ENCODE data around the gene PIK3R6.

PIK3R6 gene

DNA sequence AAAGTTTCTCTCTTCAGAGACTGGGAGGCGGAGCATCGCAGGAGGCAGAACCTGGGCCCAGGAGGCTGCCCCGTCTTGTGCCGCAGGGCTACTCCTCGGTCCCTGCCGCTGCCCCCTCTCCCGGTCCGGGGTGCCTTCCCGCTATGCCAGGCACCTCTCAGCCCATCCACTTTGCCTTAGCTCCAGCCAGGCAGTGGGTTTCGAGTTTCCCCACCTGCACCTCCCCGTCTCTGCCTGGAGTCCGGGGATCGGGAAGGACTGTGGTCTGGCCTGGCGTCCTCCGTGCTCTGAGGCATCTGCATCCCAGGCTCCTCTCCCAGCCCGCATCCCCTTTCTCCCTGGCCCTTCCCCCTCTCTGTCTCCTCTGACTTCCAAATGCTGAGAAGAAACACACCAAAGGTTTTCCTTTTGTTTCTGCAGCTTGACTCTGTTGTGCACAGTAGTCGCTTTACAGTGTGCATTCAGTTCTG is 26.8 kb upstream of the PIK3R6 start:
- no peak for DNase-seq (ENCODE audit: low read depth in 1 of 2, low spot score in 1 of 2)

DNA sequence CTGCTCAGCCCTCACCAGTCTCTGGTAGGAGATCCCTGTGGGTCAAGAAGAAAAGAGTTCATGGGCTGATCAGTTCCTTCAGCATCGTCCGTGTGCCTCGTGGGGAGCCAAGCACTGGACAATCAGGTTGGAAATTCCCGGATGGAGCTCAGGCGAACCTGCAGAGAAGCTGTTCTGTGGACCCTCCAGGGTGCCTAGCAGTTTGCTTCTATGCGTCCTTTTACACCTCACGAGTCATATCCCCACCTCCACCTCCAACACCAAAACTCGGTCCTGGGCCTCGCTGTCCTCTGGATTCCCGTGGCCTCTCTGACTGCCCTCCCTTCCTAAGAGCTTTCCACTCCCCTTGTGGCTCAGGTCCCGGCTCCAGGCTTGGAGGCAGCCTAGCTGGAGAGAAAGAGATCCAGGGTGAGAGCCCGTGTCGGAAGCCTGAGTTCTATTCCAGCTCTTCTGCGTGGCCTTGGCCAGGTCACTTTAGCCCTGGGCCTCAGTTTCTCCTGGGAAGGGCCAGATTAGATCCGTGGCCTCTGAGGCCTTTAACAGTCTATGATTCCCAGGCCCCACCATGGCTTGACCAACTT is 26.2 kb upstream of the PIK3R6 start:
- no peak for DNase-seq (ENCODE audit: low read depth in 1 of 2, low spot score in 1 of 2)

DNA sequence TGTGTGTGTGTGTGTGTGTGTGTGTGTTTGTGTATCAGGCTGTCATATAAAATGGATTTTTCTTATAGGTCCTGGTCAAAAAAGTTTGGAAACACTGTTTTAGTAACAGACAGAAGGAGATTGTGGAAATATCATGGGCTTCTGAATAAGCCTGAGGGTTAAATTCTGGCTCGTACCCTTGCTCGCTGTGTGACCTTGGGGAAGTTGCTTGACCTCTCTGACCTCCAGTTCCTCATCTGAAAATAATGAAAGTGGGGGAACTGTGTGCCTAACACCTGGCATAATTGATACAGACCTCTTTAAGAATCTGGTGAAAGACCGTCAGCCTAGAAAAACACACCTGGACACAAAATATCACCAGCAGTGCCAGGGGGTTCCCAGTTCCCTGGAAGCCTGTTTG is 25.6 kb upstream of the PIK3R6 start:
- no peak for DNase-seq (ENCODE audit: low read depth in 1 of 2, low spot score in 1 of 2)

DNA sequence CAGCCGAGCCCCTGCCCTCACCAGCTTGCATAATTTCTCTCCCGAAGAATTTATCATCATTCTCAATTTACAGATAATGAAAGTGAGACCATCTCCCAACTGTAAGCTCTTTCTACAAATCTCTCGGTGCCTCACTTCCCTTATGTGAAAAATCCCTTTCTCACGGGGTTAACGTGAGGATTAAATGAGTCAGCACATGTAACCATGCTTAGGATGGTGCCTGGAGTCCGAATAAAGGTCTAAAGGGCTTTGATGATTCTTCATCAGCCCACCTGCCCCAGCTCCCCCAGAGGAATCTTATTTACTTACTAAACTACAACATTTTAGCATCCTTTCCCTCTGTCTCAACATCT is 24.8 kb upstream of the PIK3R6 start:
- no peak for DNase-seq (ENCODE audit: low read depth in 1 of 2, low spot score in 1 of 2)

DNA sequence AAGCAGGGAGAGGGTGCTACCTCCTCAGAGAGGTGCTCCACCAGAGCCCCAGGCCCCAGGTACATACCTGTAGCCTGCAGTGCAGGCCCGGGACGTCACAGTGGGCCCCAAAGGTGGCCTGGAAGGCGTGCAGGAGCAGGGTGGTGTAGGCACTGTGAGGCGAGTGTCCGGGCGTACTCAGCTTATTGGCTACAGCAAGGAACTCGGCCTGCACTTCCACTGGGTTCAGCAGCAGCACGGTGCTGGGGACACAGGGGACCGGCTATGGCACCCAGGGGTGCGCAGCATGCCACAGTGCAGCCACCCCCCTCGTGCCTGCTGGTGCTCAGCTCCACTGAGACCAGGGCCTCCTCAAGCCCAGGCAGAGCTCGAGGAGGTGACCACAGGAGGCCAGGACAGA is 23.2 kb upstream of the PIK3R6 start:
- DNase-seq (ENCODE audit: low read depth in 1 of 2, low spot score in 1 of 2) = no peak

DNA sequence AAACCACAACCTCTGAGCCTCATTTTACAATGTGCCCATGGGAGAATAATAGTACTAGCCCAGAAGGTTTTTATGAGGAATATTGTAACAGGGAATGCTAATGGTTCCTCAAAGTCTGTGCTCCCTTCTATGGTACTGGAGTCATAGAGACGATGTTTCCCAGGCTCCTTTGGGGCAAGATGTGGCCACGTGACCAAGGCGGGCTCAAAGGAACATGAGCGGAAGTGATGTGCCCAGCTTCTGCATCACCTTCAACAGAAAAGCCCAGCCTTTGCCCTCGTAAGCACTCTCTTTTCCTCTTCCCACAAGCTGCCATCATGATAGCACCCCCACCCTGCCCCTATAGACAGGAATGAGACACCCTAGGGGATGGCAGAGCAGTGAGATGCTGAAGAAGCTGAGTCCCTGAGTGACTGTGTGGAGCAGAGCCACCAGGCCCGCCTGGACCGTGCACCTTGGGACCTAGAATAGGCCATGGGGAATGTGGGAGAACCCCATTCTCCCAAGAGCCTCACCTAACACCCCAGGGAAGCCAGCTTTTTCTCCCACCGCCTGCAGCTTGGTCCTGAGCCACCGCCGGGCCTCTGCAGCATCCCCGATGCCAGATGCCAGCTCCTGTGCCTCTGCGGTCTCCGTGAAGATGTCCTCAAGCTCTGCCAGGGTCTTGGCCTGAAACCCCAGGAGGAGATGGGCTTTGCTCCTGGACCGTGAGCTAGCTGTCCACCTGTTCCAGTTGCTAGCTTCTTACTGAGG is 22.2 kb upstream of the PIK3R6 start:
- no peak for DNase-seq (ENCODE audit: low read depth in 1 of 2, low spot score in 1 of 2)

DNA sequence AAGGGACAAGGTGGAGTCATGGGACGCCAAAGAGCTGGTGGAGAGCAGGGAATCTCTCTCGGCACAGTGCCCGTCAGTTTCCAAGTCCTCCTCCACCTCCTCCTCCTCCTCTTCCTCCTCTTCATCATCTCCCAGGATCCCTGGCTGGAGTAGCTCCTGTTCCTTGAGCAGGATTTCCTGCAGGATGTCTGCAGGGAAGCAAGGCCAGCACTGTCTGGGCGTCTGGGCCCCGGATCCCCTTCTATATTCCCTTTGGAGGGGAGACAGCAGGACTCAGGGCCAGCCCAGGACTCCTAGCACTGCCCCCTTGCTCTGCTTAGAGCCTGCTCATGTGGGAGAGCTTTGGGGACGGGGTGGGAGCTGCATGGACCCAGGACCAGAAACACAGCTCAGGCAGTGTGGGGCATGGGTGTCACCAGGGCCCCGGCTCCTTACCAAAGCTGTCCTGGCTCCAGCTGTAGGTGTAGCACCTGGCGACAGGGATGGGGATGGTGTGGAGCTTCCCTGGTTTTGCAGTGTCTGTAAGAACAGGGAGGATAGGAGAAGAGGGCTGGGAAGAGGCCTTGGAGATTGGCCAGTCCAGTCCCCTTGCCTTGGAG is 21.3 kb upstream of the PIK3R6 start:
- DNase-seq (ENCODE audit: low read depth in 1 of 2, low spot score in 1 of 2) = no peak

DNA sequence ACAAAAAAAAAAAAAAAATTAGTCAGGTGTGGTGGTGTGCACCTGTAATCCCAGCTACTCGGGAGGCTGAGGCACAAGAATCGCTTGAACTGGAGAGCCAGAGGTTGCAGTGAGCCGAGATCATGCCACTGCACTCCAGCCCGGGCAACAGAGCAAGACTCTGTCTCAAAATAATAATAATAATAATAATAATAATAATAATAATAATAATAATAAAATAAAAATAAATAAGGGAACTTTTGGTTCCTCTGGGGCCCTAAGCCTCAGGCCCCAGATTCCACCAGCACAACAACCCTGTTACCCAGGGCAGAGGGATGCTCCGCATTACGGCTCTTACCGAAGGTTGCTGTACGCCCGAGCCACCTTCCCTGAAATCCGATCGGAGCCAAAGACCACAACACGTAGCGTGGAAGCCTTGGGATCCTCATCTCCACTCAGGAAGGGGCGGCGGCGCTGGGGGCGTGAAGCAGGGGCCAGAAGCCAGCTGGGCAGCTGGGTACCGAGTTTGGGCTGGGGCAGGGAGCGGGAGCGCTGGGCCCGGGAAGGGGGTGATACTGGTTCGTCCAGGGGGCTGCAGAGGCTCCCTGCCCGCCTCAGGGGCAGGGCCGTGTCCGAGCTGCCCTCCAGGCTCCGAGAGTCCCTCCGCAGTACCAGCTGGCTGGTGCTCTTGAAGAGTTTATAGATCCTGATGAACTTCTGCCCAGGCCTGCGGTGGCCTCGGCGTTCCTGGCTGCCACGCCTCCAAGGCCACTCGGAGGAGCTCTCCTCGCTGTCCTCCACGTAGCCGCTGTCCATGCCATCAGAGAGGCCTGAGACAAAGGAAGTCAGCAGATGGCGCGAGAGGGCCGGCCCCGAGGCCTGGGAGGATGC is 20.6 kb upstream of the PIK3R6 start:
- no peak for DNase-seq (ENCODE audit: low read depth in 1 of 2, low spot score in 1 of 2)

DNA sequence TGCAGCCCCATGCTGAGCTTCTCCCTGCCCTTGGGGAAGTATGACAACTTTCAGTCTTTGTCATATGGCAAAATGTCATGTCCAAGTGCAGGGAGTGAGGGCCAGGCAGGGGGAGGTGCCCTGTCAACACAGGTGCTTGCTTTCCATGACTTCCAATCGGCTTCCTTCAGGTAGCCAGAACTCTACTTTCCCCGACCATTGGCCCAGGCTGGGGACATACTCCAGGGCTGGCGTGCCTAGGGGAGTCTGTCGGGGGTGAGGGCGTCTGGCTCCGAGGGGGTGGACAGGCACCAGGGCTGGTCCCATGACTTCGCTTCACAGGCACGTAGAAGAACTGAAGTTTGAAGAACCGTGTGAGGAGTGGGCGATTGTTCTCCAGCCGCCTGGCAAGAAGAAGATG is 19.8 kb upstream of the PIK3R6 start:
- no peak for DNase-seq (ENCODE audit: low read depth in 1 of 2, low spot score in 1 of 2)

DNA sequence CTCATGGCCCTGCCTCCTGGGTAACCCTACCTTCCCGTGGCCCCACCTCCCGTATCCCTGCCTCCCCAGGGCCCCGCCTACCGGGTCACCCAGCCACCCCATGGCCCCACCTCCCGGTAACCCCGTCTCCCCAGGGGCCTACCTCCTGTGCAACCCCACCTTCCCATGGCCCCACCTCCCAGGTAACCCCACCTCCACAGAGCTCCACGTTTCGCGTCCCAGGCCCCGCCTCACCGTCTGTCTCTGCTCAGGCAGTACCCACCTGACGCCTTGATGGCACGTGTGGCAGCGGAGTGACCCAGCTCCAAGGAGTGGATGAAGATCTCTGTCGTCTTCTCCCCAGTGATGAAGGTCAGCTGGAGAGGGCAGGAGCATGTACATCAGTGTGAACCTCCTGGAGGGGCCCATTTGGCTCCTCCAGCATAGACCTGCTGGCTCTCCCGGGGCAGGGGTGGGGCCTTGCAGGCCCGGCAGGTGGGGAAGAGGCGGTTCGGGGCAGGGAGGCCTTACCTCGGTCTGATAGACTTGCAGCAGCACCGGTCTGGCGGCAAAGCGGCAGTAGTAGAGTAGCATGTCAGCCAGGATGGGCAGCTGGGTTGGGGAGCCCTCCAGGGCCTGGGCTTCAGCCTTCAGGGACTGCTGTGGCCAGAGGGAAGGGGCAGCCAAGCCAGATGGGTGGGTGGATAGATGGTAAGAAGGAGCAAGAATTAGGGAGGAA is 18.7 kb upstream of the PIK3R6 start:
- DNase-seq (ENCODE audit: low read depth in 1 of 2, low spot score in 1 of 2) = no peak

DNA sequence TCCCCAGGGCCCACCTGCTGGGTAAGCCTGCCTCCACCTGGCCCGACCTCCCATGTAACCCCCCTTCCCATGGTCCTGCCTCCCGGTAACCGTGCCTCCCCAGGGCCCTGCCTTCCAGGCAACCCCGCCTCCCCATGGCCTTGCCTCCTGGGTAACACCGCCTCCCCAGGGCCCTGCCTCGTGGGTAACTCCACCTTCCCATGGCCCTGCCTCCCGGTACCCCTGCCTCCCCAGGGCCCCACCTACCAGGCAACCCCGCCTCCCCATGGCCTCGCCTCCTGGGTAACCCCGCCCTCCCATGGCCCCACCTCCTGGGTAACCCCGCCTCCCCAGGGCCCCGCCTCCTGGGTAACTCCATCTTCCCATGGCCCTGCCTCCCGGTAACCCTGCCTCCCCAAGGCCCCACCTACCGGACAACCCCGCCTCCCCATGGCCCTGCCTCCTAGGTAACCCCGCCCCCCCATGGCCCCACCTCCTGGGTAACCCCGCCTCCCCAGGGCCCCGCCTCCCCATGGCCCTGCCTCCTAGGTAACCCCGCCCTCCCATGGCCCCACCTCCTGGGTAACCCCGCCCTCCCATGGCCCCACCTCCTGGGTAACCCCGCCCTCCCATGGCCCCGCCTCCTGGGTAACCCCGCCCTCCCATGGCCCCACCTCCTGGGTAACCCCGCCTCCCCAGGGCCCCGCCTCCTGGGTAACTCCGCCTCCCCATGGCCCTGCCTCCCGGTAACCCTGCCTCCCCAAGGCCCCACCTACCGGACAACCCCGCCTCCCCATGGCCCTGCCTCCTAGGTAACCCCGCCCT is 17.9 kb upstream of the PIK3R6 start:
- peak; percentile 25 to 42 for DNase-seq (ENCODE audit: low read depth in 1 of 2, low spot score in 1 of 2)

DNA sequence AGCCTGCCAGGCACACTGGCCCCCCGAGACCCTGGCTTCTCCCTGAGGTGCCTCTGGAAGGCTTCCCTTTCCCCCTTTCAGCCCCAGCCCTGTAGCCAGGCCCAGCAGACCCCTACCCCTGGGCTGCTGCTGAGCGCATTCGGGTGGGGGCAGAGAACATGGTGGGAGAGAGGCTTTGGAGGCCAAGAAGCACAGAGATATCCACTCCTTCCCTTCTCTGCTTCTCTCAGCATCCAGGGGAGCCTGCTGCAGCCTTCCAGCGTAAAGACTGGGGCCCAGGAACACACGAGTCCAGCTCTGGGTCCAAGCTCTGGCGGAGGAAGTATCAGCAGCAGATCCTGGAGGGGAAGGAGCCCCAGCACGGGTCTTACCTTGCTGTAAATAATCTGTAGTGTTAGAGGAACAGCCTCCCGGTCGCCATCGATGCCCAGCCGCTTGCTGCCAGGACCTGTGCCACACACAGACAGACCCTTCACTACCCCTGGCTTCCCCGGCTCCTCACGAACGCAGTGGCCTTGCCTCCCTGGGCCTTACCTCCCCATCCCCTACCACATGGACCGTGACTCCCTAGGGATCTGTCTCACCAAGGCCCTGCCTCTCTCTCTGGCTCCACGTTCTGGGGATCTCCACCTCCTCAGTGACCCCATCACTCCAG is 17.0 kb upstream of the PIK3R6 start:
- DNase-seq (ENCODE audit: low read depth in 1 of 2, low spot score in 1 of 2) = no peak

DNA sequence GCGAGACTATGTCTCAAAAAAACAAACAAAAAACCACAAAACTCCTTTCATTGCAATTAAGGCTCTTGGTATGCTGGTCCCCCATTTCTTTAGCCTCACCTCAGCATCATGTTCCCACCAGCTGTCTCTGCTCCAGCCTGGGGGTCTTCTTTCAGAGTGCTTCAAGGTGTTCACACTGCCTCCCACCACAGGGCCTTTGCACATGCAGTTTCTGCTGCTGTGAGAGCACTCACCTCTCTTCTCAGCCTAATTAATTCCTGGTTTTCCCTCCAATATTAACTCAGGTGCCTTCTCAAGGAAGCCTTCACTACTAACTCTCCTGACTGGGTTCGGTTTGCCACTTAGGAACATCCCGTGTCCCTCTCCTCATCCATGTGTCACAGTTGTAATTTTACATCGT is 15.9 kb upstream of the PIK3R6 start:
- DNase-seq (ENCODE audit: low read depth in 1 of 2, low spot score in 1 of 2) = no peak

DNA sequence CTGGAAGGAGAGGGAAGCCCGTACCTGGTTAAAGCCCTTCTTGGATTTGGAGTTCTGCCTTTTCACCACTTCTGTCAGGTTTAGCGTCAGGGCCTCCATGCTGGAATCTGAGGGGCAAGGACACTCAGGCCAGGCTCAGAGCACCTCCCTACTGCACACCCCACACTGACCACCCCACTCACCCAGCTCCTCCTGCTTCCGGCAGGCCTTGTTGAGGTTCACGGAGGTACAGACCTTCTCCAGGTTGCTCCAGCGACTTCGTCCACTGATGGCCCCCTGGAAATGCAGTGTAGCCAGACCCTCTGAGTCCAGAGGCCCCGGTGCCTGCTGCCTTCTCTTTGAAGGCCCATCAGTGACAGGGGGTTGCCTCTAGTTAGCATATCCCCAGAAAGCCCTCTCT is 14.1 kb upstream of the PIK3R6 start:
- no peak for DNase-seq (ENCODE audit: low read depth in 1 of 2, low spot score in 1 of 2)

DNA sequence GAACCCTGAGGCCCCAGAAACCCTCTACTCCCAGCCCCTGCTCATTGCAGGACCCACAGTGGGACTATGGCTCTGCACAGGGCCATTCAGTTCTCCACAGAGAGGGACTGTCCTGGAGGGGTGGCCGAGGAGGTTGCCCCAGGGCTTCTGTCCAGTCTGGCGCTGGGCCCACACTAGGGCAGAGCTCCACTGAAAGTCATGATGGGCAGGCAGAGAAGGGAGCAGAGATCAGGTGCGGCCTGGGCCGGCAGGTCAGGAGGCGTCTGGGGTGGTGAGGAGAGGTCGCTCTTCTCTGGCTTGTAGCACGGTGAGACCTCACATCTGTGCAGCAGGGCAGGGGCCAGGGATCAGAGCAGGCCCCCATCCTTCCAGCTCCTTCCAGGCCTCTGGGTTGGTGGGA is 13.0 kb upstream of the PIK3R6 start:
- no peak for DNase-seq (ENCODE audit: low read depth in 1 of 2, low spot score in 1 of 2)

DNA sequence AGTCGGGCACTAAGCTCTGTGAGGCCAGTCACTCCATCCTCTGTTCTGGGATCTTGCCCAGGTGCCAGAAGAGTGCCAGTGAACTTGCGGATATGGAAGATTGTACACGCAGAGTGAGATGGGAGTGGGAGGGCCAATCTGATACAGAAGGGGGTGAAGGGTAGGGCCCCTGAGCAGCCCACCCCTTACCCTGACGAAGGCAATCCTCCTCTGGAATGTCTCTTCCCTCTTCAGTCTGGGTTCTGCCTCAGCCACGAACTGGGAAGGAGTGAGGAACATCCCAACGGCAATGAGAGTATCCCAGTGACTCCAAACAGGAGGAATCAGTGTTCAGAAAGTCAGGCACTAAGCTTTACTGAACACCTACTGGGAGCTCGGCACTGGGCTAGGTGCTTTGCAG is 11.9 kb upstream of the PIK3R6 start:
- no peak for DNase-seq (ENCODE audit: low read depth in 1 of 2, low spot score in 1 of 2)

DNA sequence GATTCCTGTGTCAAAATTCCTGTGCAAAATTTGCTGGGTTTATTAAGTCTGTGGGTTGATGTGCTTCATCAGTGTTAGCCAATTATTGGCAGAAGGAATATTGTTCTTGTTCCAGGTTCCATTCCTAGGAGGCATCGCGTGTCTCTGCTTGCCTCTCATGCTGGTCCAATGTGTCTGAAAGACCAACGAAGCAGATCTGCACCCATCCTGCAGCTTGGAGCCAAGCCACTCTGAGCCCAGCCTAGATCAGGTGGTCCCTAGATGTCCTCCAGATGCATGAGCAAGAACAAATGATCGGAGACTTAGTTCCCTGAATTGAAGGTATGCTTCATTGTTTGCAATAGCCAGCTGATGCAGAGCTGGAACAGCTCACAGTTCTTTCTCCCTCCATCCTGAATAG is 10.5 kb upstream of the PIK3R6 start:
- no peak for DNase-seq (ENCODE audit: low read depth in 1 of 2, low spot score in 1 of 2)

DNA sequence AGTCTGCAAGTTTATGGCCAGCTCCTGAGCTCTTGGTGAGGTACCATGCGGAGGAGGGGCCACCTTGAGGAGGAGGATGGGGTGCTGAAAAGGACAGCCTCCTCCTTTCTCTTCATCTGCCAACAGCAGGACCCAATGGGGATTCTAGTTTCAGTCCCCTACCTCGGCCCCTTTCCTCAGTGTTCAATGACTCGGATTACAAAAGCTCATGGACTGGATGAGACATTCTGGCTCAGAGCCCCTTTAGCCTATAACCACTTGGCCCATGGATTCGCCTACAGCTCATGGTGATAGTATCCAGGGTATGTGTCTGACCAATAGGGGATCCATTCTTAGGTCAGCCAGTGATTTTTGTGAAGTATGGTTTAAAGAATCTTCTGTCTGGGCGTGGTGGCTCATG is 8.5 kb upstream of the PIK3R6 start:
- DNase-seq (ENCODE audit: low read depth in 1 of 2, low spot score in 1 of 2) = no peak

DNA sequence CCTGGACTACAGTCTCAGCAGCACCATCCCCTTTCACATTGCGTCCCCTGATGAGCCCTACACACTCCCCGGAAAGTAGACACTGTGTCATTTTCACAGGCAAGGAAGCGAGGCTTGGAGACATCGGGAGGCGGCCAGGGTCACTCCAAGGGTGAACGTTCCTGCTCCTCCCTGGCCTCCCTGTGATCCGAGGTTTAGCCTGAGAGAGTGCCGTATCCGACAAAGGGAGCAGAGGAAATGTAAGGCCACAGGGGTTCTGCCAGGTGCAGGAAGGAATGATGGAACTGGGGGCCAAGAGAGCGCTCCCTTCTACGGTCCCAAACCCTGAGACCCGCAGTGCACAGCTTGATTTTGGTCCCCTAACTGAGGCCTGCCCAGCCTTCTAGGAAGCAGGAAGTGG is 8.0 kb upstream of the PIK3R6 start:
- no peak for DNase-seq (ENCODE audit: low read depth in 1 of 2, low spot score in 1 of 2)
